ENCODE results near the gene BROX.

DNA sequence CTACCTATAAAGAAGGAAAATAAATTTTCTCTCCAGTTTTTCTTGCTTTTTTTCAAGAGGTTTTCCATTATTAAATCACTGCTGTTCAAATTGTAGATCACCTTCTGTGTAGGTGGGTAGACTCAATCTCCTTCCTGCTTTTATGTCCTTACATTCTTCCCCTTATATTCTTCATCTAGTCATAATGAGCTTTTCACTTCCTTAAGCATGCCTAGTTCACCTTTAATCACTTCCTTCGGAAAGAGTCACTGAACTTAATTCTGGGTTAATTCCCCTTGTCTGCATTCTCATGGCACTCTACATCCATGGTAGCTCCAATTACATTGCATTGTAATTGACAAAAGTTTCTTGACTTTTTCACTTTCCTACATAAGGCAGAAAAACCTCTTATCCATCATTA, 18.5 kb downstream of the BROX start:
- TF ChIP-seq, protein P1, sequence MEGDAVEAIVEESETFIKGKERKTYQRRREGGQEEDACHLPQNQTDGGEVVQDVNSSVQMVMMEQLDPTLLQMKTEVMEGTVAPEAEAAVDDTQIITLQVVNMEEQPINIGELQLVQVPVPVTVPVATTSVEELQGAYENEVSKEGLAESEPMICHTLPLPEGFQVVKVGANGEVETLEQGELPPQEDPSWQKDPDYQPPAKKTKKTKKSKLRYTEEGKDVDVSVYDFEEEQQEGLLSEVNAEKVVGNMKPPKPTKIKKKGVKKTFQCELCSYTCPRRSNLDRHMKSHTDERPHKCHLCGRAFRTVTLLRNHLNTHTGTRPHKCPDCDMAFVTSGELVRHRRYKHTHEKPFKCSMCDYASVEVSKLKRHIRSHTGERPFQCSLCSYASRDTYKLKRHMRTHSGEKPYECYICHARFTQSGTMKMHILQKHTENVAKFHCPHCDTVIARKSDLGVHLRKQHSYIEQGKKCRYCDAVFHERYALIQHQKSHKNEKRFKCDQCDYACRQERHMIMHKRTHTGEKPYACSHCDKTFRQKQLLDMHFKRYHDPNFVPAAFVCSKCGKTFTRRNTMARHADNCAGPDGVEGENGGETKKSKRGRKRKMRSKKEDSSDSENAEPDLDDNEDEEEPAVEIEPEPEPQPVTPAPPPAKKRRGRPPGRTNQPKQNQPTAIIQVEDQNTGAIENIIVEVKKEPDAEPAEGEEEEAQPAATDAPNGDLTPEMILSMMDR (conservative IDR thresholded peaks at IDR 0.05), result no peak
- TF ChIP-seq ZFX (IDR thresholded peaks at IDR 0.05), result no peak
